Pancreas (tissue), 10 donors: ENCODE measurements around the gene TMEM106A. TPM values are rescaled to one million over a fixed set of nuclear protein-coding genes. Genes with fewer than 3 reads are reported as not detected.

Experiments
- ATAC-seq, 4 donors: fragments of 200-7000 bp; cut with Tn5 transposase; one replicate each; pipeline versions ENCODE4 v1.8.0 to v1.9.1; 2020; ENCODE audit warnings: mild to moderate bottlenecking in 4 of 4, moderate library complexity in 4 of 4
- DNase-seq, 6 donors: peaks; one replicate each; pipeline ENCODE4 v3.0.0-alpha.2; 2020
- FAIRE-seq: peaks from 2 replicates; lab custom pipeline; 2012; peaks lifted over from hg19 to GRCh38; lab: Jason Lieb, UNC
- H3K27ac ChIP-seq, 4 donors: fragments of 200-600 bp; sonication (generic); 1 replicate in 3 of 4; 2 replicates in 1 of 4; pipeline versions ENCODE4 v1.5.0 to v1.8.0; 2020
- H3K27me3 ChIP-seq, 4 donors: fragments of 200-600 bp; one replicate each; pipeline ENCODE4 v1.8.0; 2021
- H3K36me3 ChIP-seq, 3 donors: fragments of 200-600 bp; sonication (generic) in 1 of 3; one replicate each; pipeline versions ENCODE4 v1.5.0 to v1.8.0; 2020 to 2021
- H3K4me1 ChIP-seq, 3 donors: fragments of 200-600 bp; one replicate each; pipeline ENCODE4 v1.8.0; 2021
- H3K4me3 ChIP-seq, 4 donors: fragments of 200-600 bp; sonication (generic) in 2 of 4; one replicate each; pipeline versions ENCODE4 v1.5.0 to v1.8.0; 2020 to 2021
- H3K9me3 ChIP-seq, 4 donors: fragments of 200-600 bp; one replicate each; pipeline ENCODE4 v1.8.0; 2021
- CTCF ChIP-seq, 4 donors: fragments of 200-600 bp; sonication (generic) in 3 of 4; IDR thresholded peaks; one replicate each; pipeline versions ENCODE4 v1.5.0 to v1.8.0; 2021; ENCODE audit warnings: antibody characterized with exemption in 4 of 4
- WGBS, 2 donors: extraction: QIAGEN DNeasy Blood & Tissue Kit; methylation state at CpG; one replicate each; pipeline ENCODE4 v1.1.7; 2013; 5-methylcytosine and 5-hydroxymethylcytosine counted together
- intact Hi-C, 3 donors: fragments of 100-400 bp; cut with DNase I; formaldehyde crosslinking; loops; one replicate each; pipeline versions ENCODE4 v1.11.1 to v1.14.2; 2022
- polyA plus RNA-seq, 2 donors: library from polyadenylated mRNA; stranded (reverse); fragments of 200-250 nt; gene quantifications; one replicate each; pipeline ENCODE4 v1.2.3, GENCODE V29; 2013
- total RNA-seq, 6 donors: library from RNA; stranded (reverse); fragmentation: NEBNext Ultra II Directional in 4 of 6; extraction: Animal tissue kit (Norgen Biotek cat#: 25700) in 4 of 6; gene quantifications; one replicate each; pipeline versions ENCODE4 v1.2.1 to v1.2.4, GENCODE V29; 2021 to 2023
- donor health status: healthy with polysubstance abuse.
- donor health status: DM: no; HTN: no; CAD: no; lungs with moderate emphysema.
- donor health status: DM: no; HTN: no; CAD: no.
- donor health status: control.
- donor health status: control.
- donor health status: Bipolar disorder and iron deficiency.
- donor health status: DM: yes; HTN: yes; CAD: no.
- donor health status: DM: no; HTN: no; CAD: no.
- donor health status: DM: no; HTN: no; CAD: no.
- donor health status: DM: yes; HTN: yes; CAD: no.

The TMEM106A gene
- total and polyA plus RNA-seq, 8 donors = 1.4 to 7.9 (median 4.4) TPM

GRCh38 chr17:43210576-43210975 is 1.1 kb upstream of the TMEM106A start:
- no peak for FAIRE-seq
- Histone ChIP-seq H3K27me3 (no peaks in the 10 kb centered on the region), H3K4me3 (no peak overlapping the region), H3K9me3 (no peaks in the 10 kb centered on the region), H3K4me1 (peaks cover 2 to 19% (median 10%) of the 10 kb centered on the region in 3 donors), H3K27ac (peak overlapping the region in 2 of 4 donors; percentile 84 to 93), H3K36me3 (peaks cover 0 to 16% (median 3%) of the 10 kb centered on the region in 3 donors)
- intact Hi-C loops = loop anchor here in 1 of 3 donors (10.0 kb wide), 1 partner anchor 206 kb away; the partner anchor contains the start of gene IFI35
- no peak for DNase-seq
- ATAC-seq = no peak
- no peak for TF ChIP-seq CTCF (IDR thresholded peaks at IDR 0.05)
- 69 to 88% methylated on average over 3 of the region's 3 CpGs for WGBS, 2 donors

GRCh38 chr17:43211123-43211479 is 574 bp upstream of the TMEM106A start:
- H3K4me1 ChIP-seq = peaks cover 2 to 23% (median 12%) of the 10 kb centered on the region in 3 donors
- peaks cover 0 to 16% (median 3%) of the 10 kb centered on the region in 3 donors for H3K36me3 ChIP-seq
- H3K9me3 ChIP-seq = no peaks in the 10 kb centered on the region
- ATAC-seq (no peak), DNase-seq (no peak), FAIRE-seq (no peak)
- no peak for TF ChIP-seq CTCF (IDR thresholded peaks at IDR 0.05)
- H3K27me3 ChIP-seq = no peaks in the 10 kb centered on the region
- intact Hi-C loops = loop anchor here in 1 of 3 donors (10.0 kb wide), 1 partner anchor 206 kb away; the partner anchor contains the start of gene IFI35
- WGBS, 2 donors = 8 to 11% methylated on average over 2 of the region's 2 CpGs
- H3K4me3 ChIP-seq = peak overlapping the region; percentile 34 to 70 (median 44)
- peak overlapping the region; percentile 69 to 93 (median 77) for H3K27ac ChIP-seq

GRCh38 chr17:43212641-43213490 is 1.2 kb downstream of the TMEM106A start:
- TF ChIP-seq CTCF (IDR thresholded peaks at IDR 0.05) = no peak
- ATAC-seq (peak; percentile 28 to 60 (median 36)), FAIRE-seq (no peak), DNase-seq (peak in 4 of 6 donors; percentile 45 to 76 (median 57))
- Histone ChIP-seq H3K27me3 (no peaks in the 10 kb centered on the region), H3K36me3 (peaks cover 0 to 7% (median 3%) of the 10 kb centered on the region in 3 donors), H3K4me1 (peaks cover 8 to 31% (median 21%) of the 10 kb centered on the region in 3 donors), H3K9me3 (no peaks in the 10 kb centered on the region), H3K4me3 (peak overlapping the region in 2 of 4 donors; percentile 50 to 70), H3K27ac (peak overlapping the region; percentile 69 to 93 (median 77))
- 26 to 34% methylated on average over 7 of the region's 7 CpGs for WGBS, 2 donors
- intact Hi-C loops = loop anchor here in 1 of 3 donors (10.0 kb wide), 1 partner anchor 208 kb away; the partner anchor contains the start of gene IFI35

GRCh38 chr17:43213545-43213944 is 1.9 kb downstream of the TMEM106A start:
- intact Hi-C loops = loop anchor here in 1 of 3 donors (10.0 kb wide), 1 partner anchor 209 kb away; the partner anchor contains the start of gene IFI35
- Histone ChIP-seq H3K4me3 (no peak overlapping the region), H3K36me3 (no peaks in the 10 kb centered on the region), H3K9me3 (no peaks in the 10 kb centered on the region), H3K27me3 (no peaks in the 10 kb centered on the region), H3K4me1 (peaks cover 8 to 31% (median 21%) of the 10 kb centered on the region in 3 donors), H3K27ac (peak overlapping the region in 1 of 4 donors; percentile 93)
- TF ChIP-seq CTCF (IDR thresholded peaks at IDR 0.05) = no peak
- no peak for DNase-seq
- ATAC-seq = no peak
- no peak for FAIRE-seq
- whole genome bisulfite sequencing, 2 donors = 63 to 74% methylated on average over 2 of the region's 2 CpGs
